K562 (cell line): Measurements from ENCODE around the gene SUPT16H.

Experiments
- SNRNP70 ChIP-seq: fragments of 200-400 bp; formaldehyde crosslinking; optimal IDR thresholded peaks from 2 replicates; pipeline ENCODE3; 2017; ENCODE audit warnings: low read depth, low read length
- TAF1 ChIP-seq: IDR thresholded peaks from 2 replicates; pipeline ENCODE4 v1.6.1; 2011; ENCODE audit warnings: mild to moderate bottlenecking, low read length, moderate library complexity; ENCODE audit not compliant: insufficient read depth, control insufficient read depth, severe bottlenecking; ENCODE audit errors: extremely low read depth

DNA sequence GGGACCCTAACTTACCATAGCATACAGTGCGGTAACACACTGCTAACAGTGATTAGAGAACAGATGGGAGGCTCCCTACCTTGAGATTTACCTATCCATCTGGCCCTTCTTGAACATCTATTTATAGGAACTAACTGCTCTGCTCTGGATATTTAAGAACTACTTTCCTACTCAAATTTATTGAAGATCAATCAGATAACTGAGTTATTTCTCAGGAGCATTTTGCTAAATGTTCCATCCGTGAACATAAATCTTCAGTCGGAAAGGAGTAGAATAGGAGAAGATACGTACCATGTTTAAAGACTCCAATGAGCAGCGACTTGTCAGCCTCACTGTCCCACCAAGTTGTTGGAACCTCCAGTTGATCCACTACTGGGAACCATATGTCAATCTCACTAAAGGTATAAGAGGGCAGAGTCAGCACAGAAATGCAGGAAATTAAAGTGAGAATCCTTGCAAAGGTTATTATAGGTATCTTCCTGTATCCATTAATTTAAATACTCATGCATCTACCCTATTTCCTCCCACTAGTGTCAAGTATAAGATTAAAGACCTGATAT is 15.6 kb upstream of the SUPT16H start:
- TF ChIP-seq SNRNP70 (no peak), TAF1 (no peak)
